ENCODE results near the gene AGPAT4. TPM values are rescaled to one million over a fixed set of nuclear protein-coding genes. Genes with fewer than 3 reads are reported as not detected.

Gene AGPAT4
- total RNA-seq, 2 experiments from 2014 or later, result 0.95 to 1.3 TPM

DNA sequence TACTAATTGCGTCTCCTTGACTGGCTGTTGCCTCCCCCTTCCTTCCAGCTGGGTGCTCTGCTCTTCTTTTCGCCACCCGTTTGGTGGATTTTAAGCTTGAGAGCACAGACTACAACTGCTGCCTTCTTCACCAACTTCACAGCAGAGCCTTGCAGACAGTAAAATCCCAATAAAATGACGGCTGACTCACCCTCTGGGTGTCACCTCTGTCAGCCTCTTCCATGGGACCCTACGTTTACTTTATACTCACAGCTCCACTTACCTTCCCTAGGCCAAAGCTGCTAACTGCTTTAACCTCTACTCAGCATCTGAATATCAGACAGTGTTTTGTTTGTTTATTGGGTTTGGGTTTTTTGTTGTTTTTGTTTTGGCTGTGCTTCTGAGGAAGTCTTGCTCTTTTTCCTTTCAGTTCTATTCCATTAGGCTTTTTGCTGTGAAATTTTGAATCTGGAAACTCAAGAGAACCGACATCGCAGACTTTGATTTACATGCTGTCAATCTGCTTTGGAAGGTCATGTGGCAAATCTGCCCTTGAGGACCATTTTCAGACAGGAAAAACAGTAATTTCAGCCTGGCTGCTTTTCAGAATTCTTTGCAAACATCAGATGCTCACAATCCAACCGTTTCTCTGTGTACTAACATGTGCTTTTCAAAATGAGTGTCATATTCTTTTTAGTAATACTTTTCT lies 2.4 kb downstream of the AGPAT4 start:
- intact Hi-C loops (cut with micrococcal nuclease; ENCODE audit: unreplicated experiment), result no loop called here
- no peaks in the 10 kb centered on the region for H3K79me2 ChIP-seq (ENCODE audit: insufficient read depth, low read depth, low read length)
- DNase-seq (ENCODE audit: low spot score), result no peak
- CTCF ChIA-PET (ENCODE audit: unreplicated experiment), result no interaction called here
- no TSS peak for BruUV-seq (replicated peaks)
- H3K27ac ChIP-seq (ENCODE audit: low read depth, low read length, poor library complexity, severe bottlenecking), result no peak overlapping the region
- POLR2A ChIA-PET, result interaction anchor here (0.6 kb wide), 1 partner anchor 16 kb away, joined by 8 read pairs; no protein-coding TSS in a partner anchor
- TF ChIP-seq EZH2phosphoT487 (IDR thresholded peaks at IDR 0.05; ENCODE audit: borderline replicate concordance, low read depth, low read length) (no peak), CTCF (conservative IDR thresholded peaks at IDR 0.05; ENCODE audit: low read length) (no peak)
- H3K36me3 ChIP-seq (ENCODE audit: insufficient read depth, low read length), result no peaks in the 10 kb centered on the region
- H2AFZ ChIP-seq (ENCODE audit: low read length), result no peak overlapping the region
- H3K4me3 ChIP-seq (ENCODE audit: low read depth, low read length, poor library complexity, severe bottlenecking), result no peak overlapping the region
- peaks cover 9% of the 10 kb centered on the region for H3K4me1 ChIP-seq (ENCODE audit: insufficient read depth, low read length, poor library complexity, severe bottlenecking)
- no peak overlapping the region for H3K4me2 ChIP-seq (ENCODE audit: low read length)
- no peaks in the 10 kb centered on the region for H3K9me2 ChIP-seq (ENCODE audit: insufficient read depth, low read length)
- no peaks in the 10 kb centered on the region for H4K20me1 ChIP-seq (ENCODE audit: insufficient read depth, low read length)
- no peaks in the 10 kb centered on the region for H3K9me3 ChIP-seq (ENCODE audit: low read length)

DNA sequence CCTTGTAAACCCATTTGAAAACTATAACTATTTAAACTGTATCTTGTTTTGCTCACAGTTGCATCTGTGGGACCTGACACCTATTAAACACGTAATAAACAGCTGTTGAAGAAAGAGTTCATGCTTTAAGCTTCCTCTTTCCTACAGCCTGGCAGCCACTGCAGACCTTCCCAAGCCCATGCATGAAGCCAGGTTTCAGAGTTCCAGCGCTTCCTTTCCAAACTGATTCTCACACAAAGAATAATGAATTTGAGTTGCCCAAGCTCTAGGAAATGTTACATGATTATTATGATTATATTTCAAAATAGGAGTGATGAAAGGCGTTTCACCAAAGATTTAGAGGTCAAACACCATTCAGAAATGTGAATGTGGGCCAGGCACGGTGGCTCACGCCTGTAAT lies 3.7 kb downstream of the AGPAT4 start:
- ChIA-PET CTCF (ENCODE audit: unreplicated experiment) (no interaction called here), POLR2A (interaction anchor here (0.7 kb wide), 1 partner anchor 12 kb away, joined by 3 read pairs; no protein-coding TSS in a partner anchor)
- H3K4me3 ChIP-seq (ENCODE audit: low read depth, low read length, poor library complexity, severe bottlenecking), result no peak overlapping the region
- no TSS peak for BruUV-seq (replicated peaks)
- H3K4me1 ChIP-seq (ENCODE audit: insufficient read depth, low read length, poor library complexity, severe bottlenecking), result peaks cover 9% of the 10 kb centered on the region
- no peaks in the 10 kb centered on the region for H3K9me2 ChIP-seq (ENCODE audit: insufficient read depth, low read length)
- no peaks in the 10 kb centered on the region for H3K36me3 ChIP-seq (ENCODE audit: insufficient read depth, low read length)
- no peak overlapping the region for H3K27ac ChIP-seq (ENCODE audit: low read depth, low read length, poor library complexity, severe bottlenecking)
- no peak overlapping the region for H3K4me2 ChIP-seq (ENCODE audit: low read length)
- no peaks in the 10 kb centered on the region for H4K20me1 ChIP-seq (ENCODE audit: insufficient read depth, low read length)
- no peak for TF ChIP-seq EZH2phosphoT487 (IDR thresholded peaks at IDR 0.05; ENCODE audit: borderline replicate concordance, low read depth, low read length)
- TF ChIP-seq CTCF (conservative IDR thresholded peaks at IDR 0.05; ENCODE audit: low read length), result no peak
- no peak overlapping the region for H2AFZ ChIP-seq (ENCODE audit: low read length)
- H3K9me3 ChIP-seq (ENCODE audit: low read length), result no peaks in the 10 kb centered on the region
- no peaks in the 10 kb centered on the region for H3K79me2 ChIP-seq (ENCODE audit: insufficient read depth, low read depth, low read length)
- no peak for DNase-seq (ENCODE audit: low spot score)
- intact Hi-C loops (cut with micrococcal nuclease; ENCODE audit: unreplicated experiment), result no loop called here

DNA sequence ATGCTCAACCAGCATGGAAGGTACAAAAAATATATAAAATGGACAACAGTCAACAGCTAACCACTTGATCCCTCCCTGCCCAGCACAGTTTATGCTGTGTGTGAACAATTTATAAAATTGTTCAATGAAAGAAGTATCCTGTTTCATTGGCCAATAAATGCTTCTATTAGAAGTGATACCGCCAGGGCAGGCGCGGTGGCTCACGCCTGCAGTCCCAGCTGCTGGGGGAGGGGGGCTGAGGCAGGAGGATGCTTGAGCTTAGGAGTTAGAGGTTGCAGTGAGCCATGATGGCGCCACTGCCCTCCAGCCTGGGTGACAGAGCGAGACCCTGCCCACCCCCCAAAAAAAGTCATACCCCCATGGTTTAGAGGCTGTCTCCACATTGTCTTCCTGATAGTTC lies 4.6 kb downstream of the AGPAT4 start:
- TF ChIP-seq CTCF (conservative IDR thresholded peaks at IDR 0.05; ENCODE audit: low read length) (no peak), EZH2phosphoT487 (IDR thresholded peaks at IDR 0.05; ENCODE audit: borderline replicate concordance, low read depth, low read length) (no peak)
- Histone ChIP-seq H3K4me3 (ENCODE audit: low read depth, low read length, poor library complexity, severe bottlenecking) (no peak overlapping the region), H2AFZ (ENCODE audit: low read length) (no peak overlapping the region), H3K4me1 (ENCODE audit: insufficient read depth, low read length, poor library complexity, severe bottlenecking) (peaks cover 8% of the 10 kb centered on the region), H3K9me3 (ENCODE audit: low read length) (no peaks in the 10 kb centered on the region), H3K79me2 (ENCODE audit: insufficient read depth, low read depth, low read length) (no peaks in the 10 kb centered on the region), H3K9me2 (ENCODE audit: insufficient read depth, low read length) (no peaks in the 10 kb centered on the region), H3K4me2 (ENCODE audit: low read length) (no peak overlapping the region), H3K27ac (ENCODE audit: low read depth, low read length, poor library complexity, severe bottlenecking) (no peak overlapping the region), H4K20me1 (ENCODE audit: insufficient read depth, low read length) (no peaks in the 10 kb centered on the region), H3K36me3 (ENCODE audit: insufficient read depth, low read length) (no peaks in the 10 kb centered on the region)
- ChIA-PET POLR2A (interaction anchor here (0.9 kb wide), 1 partner anchor 35 kb away, joined by 3 read pairs; no protein-coding TSS in a partner anchor), CTCF (ENCODE audit: unreplicated experiment) (no interaction called here)
- no peak for DNase-seq (ENCODE audit: low spot score)
- intact Hi-C loops (cut with micrococcal nuclease; ENCODE audit: unreplicated experiment), result no loop called here
- no TSS peak for BruUV-seq (replicated peaks)
